ENCODE data around the gene STPG1.

STPG1 gene

DNA sequence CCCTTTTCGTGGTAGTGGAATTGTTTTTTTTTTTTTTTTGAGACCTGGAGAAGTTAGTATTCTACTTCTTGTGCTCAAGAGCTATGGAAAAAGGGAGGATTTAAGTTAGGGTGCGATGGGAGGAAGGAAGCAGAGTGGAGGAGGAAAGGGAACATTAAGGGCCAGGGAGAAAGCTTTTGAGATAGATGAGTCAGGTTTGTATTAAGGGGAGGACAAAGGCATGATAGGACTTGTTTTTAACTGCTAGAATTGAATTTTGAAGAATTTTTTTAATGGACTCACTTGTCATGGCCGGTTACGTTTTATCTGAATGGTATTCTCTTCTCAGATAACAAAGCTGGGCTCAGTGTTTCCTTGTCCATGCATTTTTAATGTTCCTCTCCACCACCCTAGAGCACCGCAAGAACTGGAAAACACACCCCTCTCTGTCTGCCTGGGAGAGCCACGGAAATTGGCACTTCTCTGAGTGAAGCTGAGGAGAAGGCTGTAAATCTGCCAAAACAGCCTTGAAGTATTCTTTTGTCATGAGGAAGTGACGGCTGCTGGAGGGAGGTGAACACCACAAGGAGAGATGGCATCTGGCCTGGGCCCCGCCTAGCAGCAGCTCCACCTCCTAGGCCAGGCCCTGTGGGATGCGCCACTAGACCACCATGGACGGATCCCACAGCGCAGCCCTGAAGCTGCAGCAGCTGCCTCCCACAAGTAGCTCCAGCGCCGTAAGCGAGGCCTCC lies 5.5 kb upstream of the STPG1 start:
- H3K4me3 ChIP-seq (ENCODE audit: low read depth, low read length): no peak overlapping the region
- peak; percentile 70 for DNase-seq (ENCODE audit: low read depth)
- TF ChIP-seq, protein P1, sequence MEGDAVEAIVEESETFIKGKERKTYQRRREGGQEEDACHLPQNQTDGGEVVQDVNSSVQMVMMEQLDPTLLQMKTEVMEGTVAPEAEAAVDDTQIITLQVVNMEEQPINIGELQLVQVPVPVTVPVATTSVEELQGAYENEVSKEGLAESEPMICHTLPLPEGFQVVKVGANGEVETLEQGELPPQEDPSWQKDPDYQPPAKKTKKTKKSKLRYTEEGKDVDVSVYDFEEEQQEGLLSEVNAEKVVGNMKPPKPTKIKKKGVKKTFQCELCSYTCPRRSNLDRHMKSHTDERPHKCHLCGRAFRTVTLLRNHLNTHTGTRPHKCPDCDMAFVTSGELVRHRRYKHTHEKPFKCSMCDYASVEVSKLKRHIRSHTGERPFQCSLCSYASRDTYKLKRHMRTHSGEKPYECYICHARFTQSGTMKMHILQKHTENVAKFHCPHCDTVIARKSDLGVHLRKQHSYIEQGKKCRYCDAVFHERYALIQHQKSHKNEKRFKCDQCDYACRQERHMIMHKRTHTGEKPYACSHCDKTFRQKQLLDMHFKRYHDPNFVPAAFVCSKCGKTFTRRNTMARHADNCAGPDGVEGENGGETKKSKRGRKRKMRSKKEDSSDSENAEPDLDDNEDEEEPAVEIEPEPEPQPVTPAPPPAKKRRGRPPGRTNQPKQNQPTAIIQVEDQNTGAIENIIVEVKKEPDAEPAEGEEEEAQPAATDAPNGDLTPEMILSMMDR (IDR thresholded peaks at IDR 0.05; ENCODE audit: control insufficient read depth, extremely low read depth, insufficient read depth): no peak

DNA sequence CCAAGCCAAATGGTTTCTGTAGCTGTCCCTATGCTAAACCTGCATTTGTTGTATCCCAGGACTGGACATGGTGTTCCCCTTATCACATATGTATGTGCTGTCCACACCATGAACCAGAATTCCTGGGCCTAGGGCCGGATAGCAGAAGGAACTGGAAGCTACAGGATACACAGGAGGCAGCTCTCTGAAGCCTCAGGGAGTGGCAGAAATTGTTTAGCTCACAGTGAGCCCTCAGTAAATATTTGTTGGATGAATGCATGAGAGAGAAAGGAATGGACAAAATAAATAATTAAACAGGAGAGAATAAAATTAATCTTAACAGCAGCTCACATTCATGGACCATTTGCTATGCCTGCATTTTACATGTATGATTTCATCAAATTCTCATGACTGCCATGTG lies 4.1 kb upstream of the STPG1 start:
- TF ChIP-seq, protein P1 (IDR thresholded peaks at IDR 0.05; ENCODE audit: control insufficient read depth, extremely low read depth, insufficient read depth): no peak
- H3K4me3 ChIP-seq (ENCODE audit: low read depth, low read length): 0 out of 2 replicates have a peak overlapping the region, but pooled peaks have one; percentile 78
- no peak for DNase-seq (ENCODE audit: low read depth)

DNA sequence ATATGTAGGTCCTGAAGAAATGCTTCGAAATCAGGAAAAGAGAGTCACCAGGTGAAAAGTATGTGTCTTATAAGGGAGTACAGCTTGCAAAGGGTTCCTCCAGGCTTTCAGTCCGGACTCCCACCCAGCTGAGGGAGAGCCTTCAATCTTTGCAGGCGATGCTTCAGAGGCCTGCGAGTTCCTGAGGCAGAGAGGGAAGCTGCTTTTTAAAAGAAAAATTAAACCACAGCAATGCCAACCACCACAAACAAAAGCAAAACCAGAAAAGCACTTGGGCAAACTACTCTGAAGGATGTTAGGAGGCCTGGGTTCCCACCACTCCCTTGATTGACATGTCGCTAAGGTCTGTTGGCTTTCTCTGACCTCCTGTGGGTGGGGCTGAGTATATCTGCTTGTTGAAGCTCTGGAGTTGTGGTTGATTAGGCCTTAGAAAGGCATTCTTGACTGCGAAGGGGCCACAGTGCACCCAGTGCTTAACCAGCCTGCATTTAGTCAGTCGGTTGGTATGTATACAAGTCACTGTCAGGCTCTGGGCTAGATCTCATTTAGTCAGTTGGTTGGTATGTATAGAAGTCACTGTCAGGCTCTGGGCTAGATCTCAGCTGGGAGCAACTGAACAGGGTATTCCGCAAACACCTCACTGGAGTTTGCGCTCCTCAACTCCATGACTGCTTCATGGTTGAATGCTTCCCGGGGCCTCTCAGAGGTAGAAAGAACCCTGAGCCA lies 3.2 kb upstream of the STPG1 start:
- TF ChIP-seq, protein P1 (IDR thresholded peaks at IDR 0.05; ENCODE audit: control insufficient read depth, extremely low read depth, insufficient read depth): no peak
- DNase-seq (ENCODE audit: low read depth): no peak
- peak overlapping the region; percentile 78 for H3K4me3 ChIP-seq (ENCODE audit: low read depth, low read length)

DNA sequence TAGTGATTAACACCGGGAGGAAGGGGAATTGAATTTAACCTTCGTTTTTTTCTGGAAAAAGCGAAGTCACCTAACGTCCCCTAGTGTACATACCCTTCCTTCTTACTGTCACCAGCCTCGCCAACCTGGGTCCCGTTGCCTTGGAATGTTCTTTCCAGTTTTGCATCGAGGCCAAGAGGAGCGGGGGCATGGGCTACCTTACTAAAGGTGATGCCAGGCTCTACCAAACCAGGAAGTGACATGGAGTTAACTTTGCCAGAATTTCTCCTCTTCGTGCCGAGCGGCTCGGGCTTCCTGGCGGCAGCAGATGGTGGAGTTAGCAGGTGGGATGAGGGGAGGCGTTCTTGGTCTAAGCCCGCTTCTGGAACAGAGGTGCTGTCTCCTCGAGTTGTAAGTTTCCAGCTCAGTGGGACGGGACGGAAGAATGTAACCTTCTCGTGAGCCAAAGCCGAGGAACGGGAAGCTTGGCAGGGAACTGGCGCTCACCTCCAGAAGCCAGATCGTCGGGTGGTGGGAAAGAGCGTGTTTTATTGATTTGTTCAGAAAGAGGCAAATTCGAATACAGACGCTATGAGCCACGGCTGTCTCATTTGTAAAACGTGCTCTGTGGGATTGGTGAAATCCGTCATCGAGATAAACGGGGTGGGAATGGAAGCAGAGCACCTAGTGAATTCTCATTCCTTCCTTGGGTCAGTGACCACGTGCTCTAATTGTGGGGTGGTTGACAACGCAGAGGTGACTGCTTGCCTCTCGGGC lies 2.5 kb upstream of the STPG1 start:
- TF ChIP-seq, protein P1 (IDR thresholded peaks at IDR 0.05; ENCODE audit: control insufficient read depth, extremely low read depth, insufficient read depth): no peak

DNA sequence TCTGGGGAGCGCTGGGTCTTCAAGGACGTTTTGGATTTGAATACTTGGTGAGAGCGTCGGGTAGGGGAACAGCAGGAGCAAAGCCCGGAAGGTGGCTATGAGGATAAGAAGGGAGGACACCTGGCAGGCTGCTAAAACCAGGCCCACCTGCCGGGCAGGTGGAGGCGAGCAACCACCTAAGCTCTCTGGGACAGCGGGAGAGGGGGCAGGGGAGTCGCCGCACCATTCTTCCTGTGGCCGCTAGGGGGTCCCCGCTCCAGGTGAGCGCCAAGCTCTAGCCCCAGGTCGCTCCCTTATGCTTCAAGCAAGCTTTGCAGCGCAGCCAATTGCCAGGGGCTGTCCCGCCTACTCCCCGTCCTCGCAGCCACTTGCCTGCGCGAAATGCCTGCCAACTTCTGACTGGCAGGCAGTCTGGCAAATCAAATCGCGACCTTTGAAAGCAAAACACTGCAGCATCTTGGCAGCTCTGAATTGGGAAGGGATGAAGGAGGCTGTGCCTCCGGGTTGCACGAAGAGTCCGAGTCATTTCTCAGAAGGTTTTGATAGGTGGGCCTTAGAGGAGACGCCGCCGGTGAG lies 1.8 kb upstream of the STPG1 start, which contains the start of gene NIPAL3:
NIPAL3 (plus strand) TSS at position 469 of the 576 bp plus-strand sequence. CDS start 3,746 bp downstream, outside the sequence.
- peak; percentile 96 for DNase-seq (ENCODE audit: low read depth)
- H3K4me3 ChIP-seq (ENCODE audit: low read depth, low read length): peak within 1 kb of the TSS; percentile 78
- TF ChIP-seq, protein P1 (IDR thresholded peaks at IDR 0.05; ENCODE audit: control insufficient read depth, extremely low read depth, insufficient read depth): peak; percentile 66

More for the DNA sequence above, 2.5 kb upstream of the STPG1 start:
- peak overlapping the region; percentile 78 for H3K4me3 ChIP-seq (ENCODE audit: low read depth, low read length)
- no peak for DNase-seq (ENCODE audit: low read depth)

DNA sequence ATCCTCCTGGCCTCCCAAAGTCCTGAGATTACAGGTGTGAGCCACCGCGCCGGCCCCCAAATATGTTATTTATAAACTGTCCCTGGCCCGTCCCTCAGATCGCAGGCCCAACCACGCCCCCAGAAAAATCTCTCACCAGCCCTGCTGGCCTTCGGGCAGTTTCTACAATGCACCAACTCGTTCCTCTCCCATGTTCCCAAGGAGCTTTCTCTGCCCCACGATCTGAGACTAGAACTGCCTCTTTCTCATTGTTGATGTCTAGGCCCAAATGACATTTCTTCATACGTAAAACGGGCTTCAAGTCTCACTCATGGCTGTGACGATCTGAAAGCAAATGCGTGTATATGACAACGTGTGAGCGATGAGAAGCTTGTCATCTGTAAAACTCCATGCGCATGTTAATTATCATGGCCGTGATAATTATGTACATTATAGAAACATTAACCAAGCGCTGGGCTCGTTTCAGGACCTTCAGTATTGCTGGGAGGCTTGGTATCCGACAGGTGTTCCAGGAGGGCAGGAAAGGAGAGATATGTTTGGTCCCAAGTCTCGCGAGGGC lies 1.3 kb upstream of the STPG1 start:
- no peak overlapping the region for H3K4me3 ChIP-seq (ENCODE audit: low read depth, low read length)
- TF ChIP-seq, protein P1 (IDR thresholded peaks at IDR 0.05; ENCODE audit: control insufficient read depth, extremely low read depth, insufficient read depth): no peak
- no peak for DNase-seq (ENCODE audit: low read depth)

All from LNCaP clone FGC (cell line).